ENCODE results near the gene CPEB3. TPM values are rescaled to one million over a fixed set of nuclear protein-coding genes. Genes with fewer than 3 reads are reported as not detected.

Gene CPEB3
- total RNA-seq, 6 experiments from 2014 or later: 0.85 to 1.1 (median 1.0) TPM

DNA sequence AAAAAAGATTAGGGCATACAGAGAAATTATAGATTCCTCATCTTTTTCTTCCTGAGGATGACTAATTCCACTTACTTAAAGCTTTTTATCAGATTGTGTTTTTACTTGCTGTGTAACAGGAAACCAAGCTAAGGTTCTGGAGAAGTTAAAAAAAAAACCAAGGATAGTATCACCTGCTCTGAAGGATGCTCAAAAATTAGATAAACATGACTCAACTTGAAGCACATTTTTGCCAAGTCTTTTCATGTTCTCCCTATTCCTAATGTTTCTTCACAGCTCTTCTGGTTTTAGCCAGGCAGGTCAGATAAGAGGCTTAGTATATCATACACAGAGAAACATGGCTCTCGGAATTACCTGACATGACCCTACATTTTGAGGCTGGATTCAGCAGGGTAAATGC is 90.3 kb downstream of the CPEB3 start:
- Mint-ChIP-seq H3K9me3 (no peaks in the 10 kb centered on the region), H3K27ac (no peak overlapping the region), H3K27me3 (ENCODE audit: insufficient read depth) (no peaks in the 10 kb centered on the region; the same call in none of the 2 replicates), H3K4me3 (no peak overlapping the region), H3K4me1 (ENCODE audit: low read depth) (peaks cover 13% of the 10 kb centered on the region), H3K36me3 (ENCODE audit: low read depth) (no peaks in the 10 kb centered on the region)
- DNase-seq: no peak
- no peak for TF ChIP-seq CTCF (IDR thresholded peaks at IDR 0.05)

DNA sequence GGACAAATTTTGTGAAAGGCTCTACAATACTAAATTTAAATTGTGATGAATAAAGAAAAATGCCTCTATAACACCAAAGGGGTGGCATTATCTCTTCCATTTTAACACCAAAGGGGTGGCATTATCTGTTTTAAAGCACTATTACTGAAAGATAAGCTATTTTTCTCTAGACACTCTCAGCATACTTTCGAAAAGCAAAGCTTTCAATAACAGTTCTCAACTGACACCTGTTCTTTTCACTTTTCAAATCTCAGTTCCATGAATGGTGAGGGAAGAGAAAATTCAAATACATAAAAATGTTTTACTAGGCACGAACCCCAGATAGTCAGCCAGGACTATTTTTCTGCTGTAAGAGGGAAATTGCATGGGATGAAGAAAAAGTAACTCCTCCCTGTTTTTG is 103.8 kb downstream of the CPEB3 start:
- H3K36me3 Mint-ChIP-seq (ENCODE audit: low read depth): no peaks in the 10 kb centered on the region
- H3K9me3 Mint-ChIP-seq: no peaks in the 10 kb centered on the region
- no peak overlapping the region for H3K4me3 Mint-ChIP-seq
- H3K27me3 Mint-ChIP-seq (ENCODE audit: insufficient read depth): no peaks in the 10 kb centered on the region
- DNase-seq: no peak
- H3K27ac Mint-ChIP-seq: no peak overlapping the region
- no peaks in the 10 kb centered on the region for H3K4me1 Mint-ChIP-seq (ENCODE audit: low read depth)
- TF ChIP-seq CTCF (IDR thresholded peaks at IDR 0.05): no peak

DNA sequence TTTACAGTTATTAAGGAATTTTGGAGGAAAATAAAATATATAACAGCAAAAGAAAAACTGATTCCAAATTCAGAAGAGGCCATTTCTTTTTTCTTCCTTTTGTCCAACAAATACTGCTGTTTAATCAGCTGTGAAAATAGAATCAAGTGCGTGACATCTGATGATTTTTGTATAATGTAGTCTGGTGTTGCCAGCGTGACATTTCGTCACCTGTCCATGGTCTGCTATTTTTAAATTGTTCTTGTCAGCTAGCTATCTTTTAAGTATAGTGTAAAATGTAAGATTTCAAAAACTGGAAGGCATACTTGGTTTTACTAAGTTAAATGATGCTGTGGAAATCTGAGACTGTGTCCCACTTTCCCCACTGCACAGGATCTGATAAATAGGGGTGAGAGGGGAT is 105.9 kb downstream of the CPEB3 start:
- no peak for DNase-seq
- Mint-ChIP-seq H3K27me3 (ENCODE audit: insufficient read depth) (no peaks in the 10 kb centered on the region), H3K4me3 (no peak overlapping the region), H3K4me1 (ENCODE audit: low read depth) (no peaks in the 10 kb centered on the region), H3K9me3 (no peaks in the 10 kb centered on the region), H3K36me3 (ENCODE audit: low read depth) (no peaks in the 10 kb centered on the region), H3K27ac (no peak overlapping the region)
- TF ChIP-seq CTCF (IDR thresholded peaks at IDR 0.05): no peak

DNA sequence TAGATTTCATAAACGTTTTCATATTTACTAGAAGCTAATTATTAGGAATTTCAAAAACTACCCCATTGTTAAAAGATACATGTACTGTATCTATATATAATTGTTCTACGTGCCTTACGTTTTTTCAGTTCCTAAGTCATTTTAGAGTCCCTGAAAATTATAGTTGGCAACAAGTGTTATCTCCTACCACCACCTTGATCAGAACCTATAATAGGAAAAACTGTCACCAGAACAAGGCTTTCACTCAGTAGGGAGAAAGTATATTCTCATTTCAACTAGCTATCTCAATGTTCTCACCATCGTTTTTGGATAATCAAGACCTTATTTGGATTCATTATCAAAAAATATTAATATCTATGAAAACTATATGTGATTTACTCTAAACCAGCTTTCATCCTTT is 107.7 kb downstream of the CPEB3 start:
- no peaks in the 10 kb centered on the region for H3K4me1 Mint-ChIP-seq (ENCODE audit: low read depth)
- no peak overlapping the region for H3K4me3 Mint-ChIP-seq
- H3K27me3 Mint-ChIP-seq (ENCODE audit: insufficient read depth): no peaks in the 10 kb centered on the region
- no peak for TF ChIP-seq CTCF (IDR thresholded peaks at IDR 0.05)
- no peaks in the 10 kb centered on the region for H3K36me3 Mint-ChIP-seq (ENCODE audit: low read depth)
- no peak overlapping the region for H3K27ac Mint-ChIP-seq
- no peaks in the 10 kb centered on the region for H3K9me3 Mint-ChIP-seq
- DNase-seq: no peak

DNA sequence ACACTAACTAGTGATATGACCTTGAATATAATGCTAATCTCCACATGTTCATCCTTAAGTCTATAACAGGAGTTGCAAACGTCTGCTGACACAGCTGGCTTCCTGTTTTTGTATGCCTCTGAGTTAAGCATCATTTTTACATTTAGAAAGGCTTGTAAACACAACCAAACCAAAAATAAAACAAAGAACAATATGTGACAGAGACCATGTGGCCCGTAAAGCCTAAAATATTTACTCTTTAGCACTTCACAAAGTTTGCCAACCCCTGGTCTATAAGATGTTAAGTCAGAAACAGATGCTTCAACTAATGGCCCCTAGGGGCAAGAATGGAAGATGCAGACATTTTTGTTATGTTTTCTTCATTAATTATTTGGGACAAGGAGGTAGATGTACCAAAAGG is 109.3 kb downstream of the CPEB3 start:
- H3K36me3 Mint-ChIP-seq (ENCODE audit: low read depth): no peaks in the 10 kb centered on the region
- H3K4me3 Mint-ChIP-seq: no peak overlapping the region
- H3K27ac Mint-ChIP-seq: no peak overlapping the region
- H3K9me3 Mint-ChIP-seq: no peaks in the 10 kb centered on the region
- no peaks in the 10 kb centered on the region for H3K27me3 Mint-ChIP-seq (ENCODE audit: insufficient read depth)
- no peaks in the 10 kb centered on the region for H3K4me1 Mint-ChIP-seq (ENCODE audit: low read depth)
- TF ChIP-seq CTCF (IDR thresholded peaks at IDR 0.05): peak; percentile 59
- no peak for DNase-seq

- no peaks in the 10 kb centered on the region for H3K36me3 Mint-ChIP-seq (ENCODE audit: low read depth)
- H3K27ac Mint-ChIP-seq: no peak overlapping the region
- no peak for TF ChIP-seq CTCF (IDR thresholded peaks at IDR 0.05)
- H3K27me3 Mint-ChIP-seq (ENCODE audit: insufficient read depth): no peaks in the 10 kb centered on the region
- DNase-seq: no peak
- H3K9me3 Mint-ChIP-seq: no peaks in the 10 kb centered on the region
- H3K4me1 Mint-ChIP-seq (ENCODE audit: low read depth): no peaks in the 10 kb centered on the region
- H3K4me3 Mint-ChIP-seq: no peak overlapping the region
Measured at GRCh38 chr10:92180399-92180798, 110.5 kb downstream of the CPEB3 start.

Measured in HFFc6 (cell line).